ENCODE measurements around the gene ABCC12. TPM values are rescaled to one million over a fixed set of nuclear protein-coding genes. Genes with fewer than 3 reads are reported as not detected.

Gene ABCC12
- total and polyA plus RNA-seq, 10 of the 15 experiments (the other 5 are each of a cell fraction or from before 2014, with no cell fraction given), result 0.02 to 0.03 (median 0.03) TPM; not detected in 6

GRCh38 chr16:48197294-48197693 lies 41.5 kb upstream of the ABCC12 start:
- RAD21 ChIA-PET (ENCODE audit: unreplicated experiment), result no interaction called here

More at GRCh38 chr16:48197294-48197693, 41.5 kb upstream of the ABCC12 start:
- Histone ChIP-seq H3K27me3 (replicated peaks in 1 of 2; ENCODE audit: control insufficient read depth in 2 of 2, insufficient read depth in 2 of 2, low read length in 1 of 2) (no peaks in the 10 kb centered on the region), H4K20me1 (ENCODE audit: control insufficient read depth, insufficient read depth) (no peaks in the 10 kb centered on the region), H3K4me2 (ENCODE audit: control insufficient read depth, insufficient read depth) (no peak overlapping the region), H2AFZ (ENCODE audit: control insufficient read depth, low read depth, low read length) (no peak overlapping the region), H3K4me3 (no peak overlapping the region), H3K27ac (ENCODE audit: control insufficient read depth, insufficient read depth) (no peak overlapping the region), H3K36me3 (ENCODE audit: control insufficient read depth in 2 of 2, insufficient read depth in 2 of 2, low read length in 1 of 2) (no peaks in the 10 kb centered on the region), H3K4me1 (ENCODE audit: control insufficient read depth, insufficient read depth, low read length) (no peaks in the 10 kb centered on the region), H3K9me3 (replicated peaks; ENCODE audit: control insufficient read depth, insufficient read depth, low read length) (no peaks in the 10 kb centered on the region), H3K9ac (ENCODE audit: control insufficient read depth, insufficient read depth, low read length) (no peak overlapping the region), H3K79me2 (ENCODE audit: control insufficient read depth, insufficient read depth, low read length) (no peaks in the 10 kb centered on the region)
- ChIA-PET POLR2A (no interaction called here), CTCF (no interaction called here), SMC1A (ENCODE audit: uncharacterized antibody, unreplicated experiment) (interaction anchor here (0.7 kb wide), 1 partner anchor 14 kb away, joined by 3 read pairs; no protein-coding TSS in a partner anchor)
- FAIRE-seq, result no peak
- intact Hi-C loops (cut with micrococcal nuclease; ENCODE audit: unreplicated experiment), result no loop called here
- 44% methylated on average over 3 of the region's 3 CpGs for WGBS (ENCODE audit: insufficient coverage, insufficient replicate concordance, low lambda C conversion rate, missing lambda C conversion rate)
- no TSS peak for BruUV-seq (replicated peaks)
- no peak for ATAC-seq
- no peak for DNase-seq (ENCODE audit: low read depth, low spot score)
- TF ChIP-seq SRF (IDR thresholded peaks at IDR 0.05; ENCODE audit: low read depth in 2 of 2, low read length in 2 of 2) (no peak), IRF5 (IDR thresholded peaks at IDR 0.05; ENCODE audit: borderline replicate concordance) (no peak), NRF1 (conservative IDR thresholded peaks at IDR 0.05; ENCODE audit: low read depth, low read length) (no peak), ZNF217 (IDR thresholded peaks at IDR 0.05) (no peak), TCF3 (IDR thresholded peaks at IDR 0.05; ENCODE audit: borderline replicate concordance, insufficient read depth, low read depth, low read length) (no peak), SMARCA5 (IDR thresholded peaks at IDR 0.05) (no peak), ZZZ3 (IDR thresholded peaks at IDR 0.05; ENCODE audit: control insufficient read depth, insufficient read length, low read depth) (no peak), EP300 (IDR thresholded peaks at IDR 0.05; ENCODE audit: borderline replicate concordance in 1 of 2, control insufficient read depth in 1 of 2, low read depth in 2 of 2, low read length in 2 of 2) (no peak), TCF12 (IDR thresholded peaks at IDR 0.05; ENCODE audit: low read depth, low read length) (no peak), HCFC1 (IDR thresholded peaks at IDR 0.05; ENCODE audit: low read length) (no peak), RFX5 (IDR thresholded peaks at IDR 0.05; ENCODE audit: low read depth, low read length) (no peak), ZSCAN29 (IDR thresholded peaks at IDR 0.05) (no peak), BHLHE40 (IDR thresholded peaks at IDR 0.05; ENCODE audit: borderline replicate concordance in 1 of 2, low read depth in 2 of 2, low read length in 1 of 2) (no peak), ATF3 (IDR thresholded peaks at IDR 0.05; ENCODE audit: borderline replicate concordance, extremely low read depth, low read depth, low read length) (no peak), POLR2AphosphoS5 (IDR thresholded peaks at IDR 0.05; ENCODE audit: low read length) (no peak), JUND (IDR thresholded peaks at IDR 0.05; ENCODE audit: low read depth, low read length) (no peak)
- TF ChIP-seq, protein P1, sequence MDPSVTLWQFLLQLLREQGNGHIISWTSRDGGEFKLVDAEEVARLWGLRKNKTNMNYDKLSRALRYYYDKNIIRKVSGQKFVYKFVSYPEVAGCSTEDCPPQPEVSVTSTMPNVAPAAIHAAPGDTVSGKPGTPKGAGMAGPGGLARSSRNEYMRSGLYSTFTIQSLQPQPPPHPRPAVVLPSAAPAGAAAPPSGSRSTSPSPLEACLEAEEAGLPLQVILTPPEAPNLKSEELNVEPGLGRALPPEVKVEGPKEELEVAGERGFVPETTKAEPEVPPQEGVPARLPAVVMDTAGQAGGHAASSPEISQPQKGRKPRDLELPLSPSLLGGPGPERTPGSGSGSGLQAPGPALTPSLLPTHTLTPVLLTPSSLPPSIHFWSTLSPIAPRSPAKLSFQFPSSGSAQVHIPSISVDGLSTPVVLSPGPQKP (IDR thresholded peaks at IDR 0.05; ENCODE audit: low read depth, low read length), result no peak
- TF ChIP-seq, protein P2, sequence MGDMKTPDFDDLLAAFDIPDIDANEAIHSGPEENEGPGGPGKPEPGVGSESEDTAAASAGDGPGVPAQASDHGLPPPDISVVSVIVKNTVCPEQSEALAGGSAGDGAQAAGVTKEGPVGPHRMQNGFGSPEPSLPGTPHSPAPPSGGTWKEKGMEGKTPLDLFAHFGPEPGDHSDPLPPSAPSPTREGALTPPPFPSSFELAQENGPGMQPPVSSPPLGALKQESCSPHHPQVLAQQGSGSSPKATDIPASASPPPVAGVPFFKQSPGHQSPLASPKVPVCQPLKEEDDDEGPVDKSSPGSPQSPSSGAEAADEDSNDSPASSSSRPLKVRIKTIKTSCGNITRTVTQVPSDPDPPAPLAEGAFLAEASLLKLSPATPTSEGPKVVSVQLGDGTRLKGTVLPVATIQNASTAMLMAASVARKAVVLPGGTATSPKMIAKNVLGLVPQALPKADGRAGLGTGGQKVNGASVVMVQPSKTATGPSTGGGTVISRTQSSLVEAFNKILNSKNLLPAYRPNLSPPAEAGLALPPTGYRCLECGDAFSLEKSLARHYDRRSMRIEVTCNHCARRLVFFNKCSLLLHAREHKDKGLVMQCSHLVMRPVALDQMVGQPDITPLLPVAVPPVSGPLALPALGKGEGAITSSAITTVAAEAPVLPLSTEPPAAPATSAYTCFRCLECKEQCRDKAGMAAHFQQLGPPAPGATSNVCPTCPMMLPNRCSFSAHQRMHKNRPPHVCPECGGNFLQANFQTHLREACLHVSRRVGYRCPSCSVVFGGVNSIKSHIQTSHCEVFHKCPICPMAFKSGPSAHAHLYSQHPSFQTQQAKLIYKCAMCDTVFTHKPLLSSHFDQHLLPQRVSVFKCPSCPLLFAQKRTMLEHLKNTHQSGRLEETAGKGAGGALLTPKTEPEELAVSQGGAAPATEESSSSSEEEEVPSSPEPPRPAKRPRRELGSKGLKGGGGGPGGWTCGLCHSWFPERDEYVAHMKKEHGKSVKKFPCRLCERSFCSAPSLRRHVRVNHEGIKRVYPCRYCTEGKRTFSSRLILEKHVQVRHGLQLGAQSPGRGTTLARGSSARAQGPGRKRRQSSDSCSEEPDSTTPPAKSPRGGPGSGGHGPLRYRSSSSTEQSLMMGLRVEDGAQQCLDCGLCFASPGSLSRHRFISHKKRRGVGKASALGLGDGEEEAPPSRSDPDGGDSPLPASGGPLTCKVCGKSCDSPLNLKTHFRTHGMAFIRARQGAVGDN (IDR thresholded peaks at IDR 0.05), result no peak
- in situ Hi-C loops (cut with MboI), result no loop called here

Data from GM12878 (cell line).